Right atrium auricular region (tissue), 2 donors: Measurements from ENCODE around the gene SETD1B. TPM values are rescaled to one million over a fixed set of nuclear protein-coding genes. Genes with fewer than 3 reads are reported as not detected.

Experiments used
- DNase-seq: peaks from one replicate; pipeline ENCODE4 v3.0.0-alpha.2; 2019; ENCODE audit warnings: low spot score
- H3K27ac ChIP-seq, 2 donors: fragments of 200-600 bp; sonication (generic); 1 replicate in 1 of 2; 2 replicates in 1 of 2; pipeline ENCODE4 v1.5.1; 2016 to 2019
- H3K27me3 ChIP-seq, 2 donors: fragments of 200-600 bp; sonication (generic); one replicate each; pipeline versions ENCODE4 v1.5.1 to v1.6.0; 2017 to 2019
- H3K36me3 ChIP-seq: fragments of 200-600 bp; sonication (generic); one replicate; pipeline ENCODE4 v1.5.1; 2016
- H3K4me1 ChIP-seq, 2 donors: fragments of 200-600 bp; sonication (generic); one replicate each; pipeline versions ENCODE4 v1.5.1 to v1.6.0; 2017 to 2019
- H3K4me3 ChIP-seq, 2 donors: fragments of 200-600 bp; sonication (generic); 1 replicate in 1 of 2; 2 replicates in 1 of 2; pipeline ENCODE4 v1.5.1; 2017 to 2019; ENCODE audit warnings: mild to moderate bottlenecking in 1 of 2, moderate library complexity in 1 of 2
- H3K9me3 ChIP-seq, 2 donors: fragments of 200-600 bp; sonication (generic); one replicate each; pipeline ENCODE4 v1.5.1; 2019
- CTCF ChIP-seq, 2 donors: fragments of 200-600 bp; sonication (generic); IDR thresholded peaks; one replicate each; pipeline ENCODE4 v1.5.1; 2019; ENCODE audit warnings: antibody characterized with exemption in 2 of 2
- total RNA-seq, 2 donors: library from RNA; depleted of rRNA; stranded (reverse); fragments of >200 nt; gene quantifications; one replicate each; pipeline ENCODE4 v1.1.0, GENCODE V29; 2016

Gene SETD1B
- total RNA-seq, 2 donors from 2014 or later, result 6.0 to 9.3 TPM

- Histone ChIP-seq H3K27ac (peak overlapping the region; percentile 100), H3K4me1 (peaks cover 0 to 70% of the 10 kb centered on the region in 2 donors)
Measured at GRCh38 chr12:121792607-121793439, 11.0 kb upstream of the SETD1B start.

GRCh38 chr12:121793440-121793837 is 10.4 kb upstream of the SETD1B start, which contains the start of gene RHOF:
TSS of gene RHOF (minus strand) at chr12:121793688. CDS start at chr12:121793633, 55 bp downstream.
- Histone ChIP-seq H3K4me3 (peak within 1 kb of the TSS; percentile 46 to 60), H3K36me3 (peaks cover 7% of the 10 kb centered on the region), H3K9me3 (no peaks in the 10 kb centered on the region), H3K4me1 (peaks cover 0 to 76% of the 10 kb centered on the region in 2 donors), H3K27ac (peak within 1 kb of the TSS; percentile 100), H3K27me3 (no peaks in the 10 kb centered on the region)
- no peak for TF ChIP-seq CTCF (IDR thresholded peaks at IDR 0.05)
- DNase-seq, result no peak

More at GRCh38 chr12:121792607-121793439, 11.0 kb upstream of the SETD1B start:
- H3K4me3 ChIP-seq, result peak overlapping the region; percentile 46 to 60
- TF ChIP-seq CTCF (IDR thresholded peaks at IDR 0.05), result no peak
- H3K27me3 ChIP-seq, result no peaks in the 10 kb centered on the region
- H3K9me3 ChIP-seq, result no peaks in the 10 kb centered on the region
- H3K36me3 ChIP-seq, result peaks cover 7% of the 10 kb centered on the region
- no peak for DNase-seq

- peak overlapping the region; percentile 46 to 60 for H3K4me3 ChIP-seq
- H3K36me3 ChIP-seq, result peaks cover 7% of the 10 kb centered on the region
- peak overlapping the region; percentile 100 for H3K27ac ChIP-seq
- no peaks in the 10 kb centered on the region for H3K9me3 ChIP-seq
- H3K27me3 ChIP-seq, result no peaks in the 10 kb centered on the region
- H3K4me1 ChIP-seq, result peaks cover 0 to 77% of the 10 kb centered on the region in 2 donors
- TF ChIP-seq CTCF (IDR thresholded peaks at IDR 0.05), result peak; percentile 96 to 100
- DNase-seq, result peak; percentile 92
Measured at GRCh38 chr12:121793838-121794533, 9.8 kb upstream of the SETD1B start.

GRCh38 chr12:121794534-121795033 is 9.2 kb upstream of the SETD1B start:
- H3K4me3 ChIP-seq, result peak overlapping the region; percentile 46 to 60
- H3K4me1 ChIP-seq, result peaks cover 0 to 77% of the 10 kb centered on the region in 2 donors
- H3K9me3 ChIP-seq, result no peaks in the 10 kb centered on the region
- no peak for TF ChIP-seq CTCF (IDR thresholded peaks at IDR 0.05)
- peak overlapping the region; percentile 100 for H3K27ac ChIP-seq
- H3K27me3 ChIP-seq, result no peaks in the 10 kb centered on the region
- peaks cover 7% of the 10 kb centered on the region for H3K36me3 ChIP-seq
- DNase-seq, result no peak

GRCh38 chr12:121795034-121795968 is 8.5 kb upstream of the SETD1B start:
- peaks cover 0 to 76% of the 10 kb centered on the region in 2 donors for H3K4me1 ChIP-seq
- H3K27me3 ChIP-seq, result no peaks in the 10 kb centered on the region
- no peaks in the 10 kb centered on the region for H3K9me3 ChIP-seq
- peaks cover 7% of the 10 kb centered on the region for H3K36me3 ChIP-seq
- peak; percentile 94 for TF ChIP-seq CTCF (IDR thresholded peaks at IDR 0.05)
- DNase-seq, result peak; percentile 95
- H3K4me3 ChIP-seq, result peak overlapping the region in 1 of 2 donors; percentile 60
- peak overlapping the region; percentile 100 for H3K27ac ChIP-seq
